AG09309 (cell line): ENCODE data around the gene DZIP1L.

ENCODE experiments used
- DNase-seq: peaks from one replicate; pipeline ENCODE4 v3.0.0-alpha.2; 2010; ENCODE audit warnings: low read depth
- H3K4me3 ChIP-seq: 2 replicates; pipeline ENCODE4 v1.5.1; 2011; ENCODE audit warnings: mild to moderate bottlenecking, low read depth, low read length, moderate library complexity; ENCODE audit not compliant: control insufficient read depth
- TF ChIP-seq, protein P1 (sequence below): IDR thresholded peaks from 2 replicates; pipeline ENCODE4 v1.5.1; 2011; ENCODE audit warnings: mild to moderate bottlenecking, low read depth, low read length, inconsistent platforms; ENCODE audit not compliant: insufficient read depth, control insufficient read depth; ENCODE audit errors: missing control alignments

The DZIP1L gene

DNA sequence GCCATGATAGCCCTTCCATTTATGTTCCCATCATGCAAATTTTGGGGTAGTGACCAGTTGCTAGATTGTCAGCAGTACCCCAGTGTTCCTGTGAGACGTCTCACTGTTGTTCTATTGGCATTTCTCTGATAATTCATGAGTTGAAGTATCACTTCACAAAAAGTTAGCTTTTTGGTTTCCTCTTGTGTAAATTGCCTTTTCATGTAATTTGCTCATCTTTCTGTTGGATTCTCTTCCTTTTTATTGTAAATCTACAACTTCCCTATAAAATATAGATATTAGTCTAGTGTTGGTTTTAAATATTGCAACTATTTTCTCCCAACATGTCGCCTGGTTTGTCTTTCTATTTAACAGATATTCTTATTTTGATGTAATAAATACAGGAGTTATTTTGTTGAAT is 24.3 kb upstream of the DZIP1L start:
- no peak for DNase-seq
- TF ChIP-seq, protein P1, sequence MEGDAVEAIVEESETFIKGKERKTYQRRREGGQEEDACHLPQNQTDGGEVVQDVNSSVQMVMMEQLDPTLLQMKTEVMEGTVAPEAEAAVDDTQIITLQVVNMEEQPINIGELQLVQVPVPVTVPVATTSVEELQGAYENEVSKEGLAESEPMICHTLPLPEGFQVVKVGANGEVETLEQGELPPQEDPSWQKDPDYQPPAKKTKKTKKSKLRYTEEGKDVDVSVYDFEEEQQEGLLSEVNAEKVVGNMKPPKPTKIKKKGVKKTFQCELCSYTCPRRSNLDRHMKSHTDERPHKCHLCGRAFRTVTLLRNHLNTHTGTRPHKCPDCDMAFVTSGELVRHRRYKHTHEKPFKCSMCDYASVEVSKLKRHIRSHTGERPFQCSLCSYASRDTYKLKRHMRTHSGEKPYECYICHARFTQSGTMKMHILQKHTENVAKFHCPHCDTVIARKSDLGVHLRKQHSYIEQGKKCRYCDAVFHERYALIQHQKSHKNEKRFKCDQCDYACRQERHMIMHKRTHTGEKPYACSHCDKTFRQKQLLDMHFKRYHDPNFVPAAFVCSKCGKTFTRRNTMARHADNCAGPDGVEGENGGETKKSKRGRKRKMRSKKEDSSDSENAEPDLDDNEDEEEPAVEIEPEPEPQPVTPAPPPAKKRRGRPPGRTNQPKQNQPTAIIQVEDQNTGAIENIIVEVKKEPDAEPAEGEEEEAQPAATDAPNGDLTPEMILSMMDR = no peak
- no peak overlapping the region for H3K4me3 ChIP-seq

DNA sequence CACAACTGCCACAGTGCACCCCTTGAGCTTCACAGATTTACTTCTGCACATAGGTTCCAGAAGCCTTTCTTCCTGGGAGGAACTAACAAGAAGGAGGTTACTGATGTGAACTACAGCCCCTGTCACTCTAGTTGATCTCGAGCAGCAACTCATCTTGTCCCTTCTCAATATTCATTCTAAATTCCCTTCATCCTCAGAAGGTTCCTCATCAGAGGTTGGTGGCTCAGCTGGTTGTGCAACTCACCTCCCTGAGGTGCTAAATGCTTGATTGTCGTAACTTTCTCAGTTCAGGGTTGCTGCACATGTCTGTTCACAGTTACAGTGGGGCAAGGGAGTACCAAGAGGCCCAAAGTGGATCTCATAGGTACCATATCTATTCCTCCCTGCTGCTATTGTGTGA is 22.5 kb upstream of the DZIP1L start:
- no peak overlapping the region for H3K4me3 ChIP-seq
- DNase-seq = no peak
- TF ChIP-seq, protein P1 = no peak

DNA sequence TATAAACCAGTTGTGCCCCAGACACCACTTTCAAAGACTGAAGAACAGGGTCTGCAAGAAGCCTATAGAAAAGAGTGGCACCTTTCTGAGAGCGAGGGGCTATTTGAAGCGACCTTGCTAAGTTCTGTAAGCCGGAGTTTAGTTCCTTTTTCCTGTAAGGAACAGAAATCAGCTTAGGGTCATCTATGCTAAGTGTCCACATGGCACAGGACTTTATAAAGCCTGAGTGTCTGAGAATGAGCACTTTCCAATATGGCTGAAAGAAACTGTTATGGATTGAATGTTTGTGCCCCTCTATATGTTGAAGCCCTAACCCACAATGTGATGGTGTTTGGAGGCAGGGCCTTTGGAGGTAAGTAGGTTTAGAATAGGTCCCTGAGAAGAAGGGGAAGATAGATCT is 20.8 kb upstream of the DZIP1L start:
- no peak for DNase-seq
- TF ChIP-seq, protein P1 = no peak
- no peak overlapping the region for H3K4me3 ChIP-seq

DNA sequence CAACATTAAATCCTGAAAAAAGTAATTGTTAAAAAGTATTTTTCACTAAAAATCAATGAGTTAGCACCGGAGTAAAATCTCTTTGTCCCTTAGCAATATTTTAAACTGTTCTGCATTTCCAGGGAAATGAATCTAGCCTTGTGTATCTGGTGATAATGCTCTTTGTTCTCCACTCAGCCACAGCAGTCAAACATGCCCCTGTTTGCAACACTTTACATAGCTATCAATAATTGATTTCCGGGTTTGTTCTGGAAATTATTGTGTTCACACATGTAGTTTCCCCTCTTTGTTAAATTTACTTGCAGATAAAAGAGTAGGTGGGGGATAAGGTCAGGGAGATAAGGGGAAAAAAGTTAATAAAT is 20.4 kb upstream of the DZIP1L start:
- no peak overlapping the region for H3K4me3 ChIP-seq
- TF ChIP-seq, protein P1 = no peak
- no peak for DNase-seq

DNA sequence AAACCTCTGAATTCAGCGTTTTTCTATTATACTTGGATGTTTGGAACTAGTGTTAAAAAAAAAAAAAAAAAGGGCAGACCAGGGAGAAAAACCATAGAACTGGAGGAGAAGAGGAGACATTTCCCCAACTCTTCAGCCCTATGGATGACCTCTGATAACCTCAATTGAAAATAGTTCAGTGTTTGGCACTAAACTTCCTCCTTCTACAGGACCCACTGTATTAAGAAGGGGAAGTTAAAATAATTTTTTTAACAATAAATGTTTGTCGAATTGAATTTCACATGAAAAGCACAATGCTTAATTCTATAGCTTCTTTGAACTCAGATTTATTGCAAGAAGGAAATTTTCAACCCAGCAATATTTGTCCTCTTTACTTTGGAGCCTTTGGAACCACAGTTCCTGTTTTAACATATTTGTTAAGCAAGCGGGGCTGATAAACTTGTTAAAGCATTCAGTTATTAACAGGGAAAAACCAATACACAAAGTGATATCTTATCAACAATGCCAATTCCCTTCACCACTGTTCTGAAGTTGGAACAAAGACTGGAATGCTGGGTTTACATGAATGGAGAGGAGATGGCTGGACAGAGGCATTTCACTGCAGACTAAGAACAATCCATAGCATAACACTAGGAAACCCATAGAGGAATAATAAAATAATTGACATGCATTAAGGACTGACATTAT is 19.9 kb upstream of the DZIP1L start:
- DNase-seq = no peak
- TF ChIP-seq, protein P1 = no peak

DNA sequence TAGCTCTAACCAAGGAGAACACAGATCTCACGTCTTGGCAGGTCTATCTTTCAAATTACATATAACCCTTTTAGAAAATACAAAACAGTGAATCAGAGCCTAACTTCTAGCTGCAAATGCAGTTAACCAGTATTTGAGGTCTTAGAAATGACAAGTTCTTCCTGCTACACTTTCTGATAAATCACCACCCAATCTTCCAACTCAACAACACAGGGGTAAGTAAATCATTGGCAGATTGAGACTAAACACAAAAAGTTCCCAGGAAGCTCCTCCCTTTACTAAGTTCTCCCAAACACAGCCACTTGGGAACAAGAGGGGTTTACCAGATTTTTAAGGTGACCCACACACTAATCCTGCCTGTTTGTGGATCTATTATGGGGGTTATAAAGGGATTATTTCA is 16.8 kb upstream of the DZIP1L start, which contains the start of gene A4GNT:
TSS of gene A4GNT (minus strand) at position 152 of the 400 bp plus-strand sequence. CDS start 1,134 bp downstream, outside the sequence.
- H3K4me3 ChIP-seq = no peak within 1 kb of the TSS
- no peak for DNase-seq
- TF ChIP-seq, protein P1 = no peak

More for the DNA sequence above, 19.9 kb upstream of the DZIP1L start:
- no peak overlapping the region for H3K4me3 ChIP-seq
